Measurements from ENCODE around the gene FBXO31. TPM values are rescaled to one million over a fixed set of nuclear protein-coding genes. Genes with fewer than 3 reads are reported as not detected.
A peak's percentile ranks its signal among the peaks of the same experiment; 100 is the strongest.

The FBXO31 gene
- total and polyA plus RNA-seq, 2 of the 13 experiments (the other 11 are each of a cell fraction or from before 2014, with no cell fraction given), result 92.4 to 101 TPM

DNA sequence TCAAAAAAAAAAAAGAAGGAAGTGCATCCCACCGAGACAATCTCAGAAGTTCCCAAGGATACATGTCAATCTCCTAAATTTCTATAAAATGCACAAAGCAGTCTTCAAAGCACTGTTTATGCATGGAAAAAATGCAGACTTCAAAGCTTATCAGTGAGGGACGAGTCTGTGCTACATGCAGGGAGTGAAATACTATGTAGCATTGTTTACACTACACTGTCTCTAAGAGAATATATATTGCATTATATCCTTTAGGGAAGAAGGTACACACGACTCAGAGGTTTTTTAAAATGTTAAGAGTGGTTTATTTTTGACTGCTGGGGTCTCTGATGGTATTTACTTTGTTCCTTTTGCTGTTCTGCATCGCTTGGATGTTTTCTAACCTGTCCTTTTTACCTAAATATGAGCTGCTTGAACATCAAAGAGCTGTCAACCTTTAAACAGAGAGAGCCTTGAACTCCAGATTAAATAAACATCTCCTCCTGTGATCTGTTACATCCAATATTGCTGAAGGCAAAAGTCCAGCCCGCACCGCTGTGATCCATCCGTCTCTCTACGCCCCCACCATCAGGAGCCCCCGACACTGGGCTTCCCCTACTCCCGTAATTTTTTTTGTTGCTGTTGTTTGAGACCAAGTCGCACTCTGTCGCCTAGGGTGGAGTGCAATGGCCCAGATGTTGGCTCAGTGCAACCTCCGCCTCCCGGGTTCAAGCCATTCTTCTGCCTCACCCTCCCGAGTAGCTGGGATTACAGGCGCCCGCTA is 1.4 kb downstream of the FBXO31 start (continued):
- TF ChIP-seq ZNF687 (CRISPR knock-in tag; IDR thresholded peaks at IDR 0.05) (no peak; the same call in 1 of the 2 replicates), ATF7 (IDR thresholded peaks at IDR 0.05) (0 out of 2 replicates have a peak, but pooled peaks have one; percentile 25), ATF7 (CRISPR knock-in tag; IDR thresholded peaks at IDR 0.05) (peak; percentile 66), SIN3B (IDR thresholded peaks at IDR 0.05; ENCODE audit: low read length) (0 out of 2 replicates have a peak, but pooled peaks have one; percentile 8), ETV6 (CRISPR knock-in tag; conservative IDR thresholded peaks at IDR 0.05) (no peak), SIX4 (CRISPR knock-in tag; IDR thresholded peaks at IDR 0.05) (peak; percentile 90), ARID2 (CRISPR knock-in tag; IDR thresholded peaks at IDR 0.05; ENCODE audit: borderline replicate concordance) (peak; percentile 46; the same call in 1 of the 2 replicates), ZNF570 (CRISPR knock-in tag; IDR thresholded peaks at IDR 0.05; ENCODE audit: borderline replicate concordance) (peak; percentile 78; the same call in 1 of the 2 replicates), ZFP36L2 (CRISPR knock-in tag; IDR thresholded peaks at IDR 0.05) (no peak), ZNF251 (CRISPR knock-in tag; IDR thresholded peaks at IDR 0.05) (no peak), EP300 (IDR thresholded peaks at IDR 0.05; ENCODE audit: low read depth in 2 of 2, low read length in 2 of 2) (peak; percentile 97 to 99; a peak in 3 of 4 replicates), EP300 (CRISPR knock-in tag; IDR thresholded peaks at IDR 0.05; ENCODE audit: borderline replicate concordance) (peak; percentile 97), GPBP1L1 (CRISPR knock-in tag; IDR thresholded peaks at IDR 0.05) (no peak), TBP (CRISPR knock-in tag; IDR thresholded peaks at IDR 0.05) (no peak), ZNF749 (CRISPR knock-in tag; IDR thresholded peaks at IDR 0.05; ENCODE audit: borderline replicate concordance) (peak; percentile 49; the same call in 1 of the 2 replicates)
- TF ChIP-seq, protein P1, sequence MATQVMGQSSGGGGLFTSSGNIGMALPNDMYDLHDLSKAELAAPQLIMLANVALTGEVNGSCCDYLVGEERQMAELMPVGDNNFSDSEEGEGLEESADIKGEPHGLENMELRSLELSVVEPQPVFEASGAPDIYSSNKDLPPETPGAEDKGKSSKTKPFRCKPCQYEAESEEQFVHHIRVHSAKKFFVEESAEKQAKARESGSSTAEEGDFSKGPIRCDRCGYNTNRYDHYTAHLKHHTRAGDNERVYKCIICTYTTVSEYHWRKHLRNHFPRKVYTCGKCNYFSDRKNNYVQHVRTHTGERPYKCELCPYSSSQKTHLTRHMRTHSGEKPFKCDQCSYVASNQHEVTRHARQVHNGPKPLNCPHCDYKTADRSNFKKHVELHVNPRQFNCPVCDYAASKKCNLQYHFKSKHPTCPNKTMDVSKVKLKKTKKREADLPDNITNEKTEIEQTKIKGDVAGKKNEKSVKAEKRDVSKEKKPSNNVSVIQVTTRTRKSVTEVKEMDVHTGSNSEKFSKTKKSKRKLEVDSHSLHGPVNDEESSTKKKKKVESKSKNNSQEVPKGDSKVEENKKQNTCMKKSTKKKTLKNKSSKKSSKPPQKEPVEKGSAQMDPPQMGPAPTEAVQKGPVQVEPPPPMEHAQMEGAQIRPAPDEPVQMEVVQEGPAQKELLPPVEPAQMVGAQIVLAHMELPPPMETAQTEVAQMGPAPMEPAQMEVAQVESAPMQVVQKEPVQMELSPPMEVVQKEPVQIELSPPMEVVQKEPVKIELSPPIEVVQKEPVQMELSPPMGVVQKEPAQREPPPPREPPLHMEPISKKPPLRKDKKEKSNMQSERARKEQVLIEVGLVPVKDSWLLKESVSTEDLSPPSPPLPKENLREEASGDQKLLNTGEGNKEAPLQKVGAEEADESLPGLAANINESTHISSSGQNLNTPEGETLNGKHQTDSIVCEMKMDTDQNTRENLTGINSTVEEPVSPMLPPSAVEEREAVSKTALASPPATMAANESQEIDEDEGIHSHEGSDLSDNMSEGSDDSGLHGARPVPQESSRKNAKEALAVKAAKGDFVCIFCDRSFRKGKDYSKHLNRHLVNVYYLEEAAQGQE (IDR thresholded peaks at IDR 0.05; ENCODE audit: borderline replicate concordance in 1 of 2, low read depth in 1 of 2, low read length in 2 of 2), result peak in 1 of 2 experiments; percentile 60; a peak in 2 of 4 replicates
- TF ChIP-seq, protein P2, sequence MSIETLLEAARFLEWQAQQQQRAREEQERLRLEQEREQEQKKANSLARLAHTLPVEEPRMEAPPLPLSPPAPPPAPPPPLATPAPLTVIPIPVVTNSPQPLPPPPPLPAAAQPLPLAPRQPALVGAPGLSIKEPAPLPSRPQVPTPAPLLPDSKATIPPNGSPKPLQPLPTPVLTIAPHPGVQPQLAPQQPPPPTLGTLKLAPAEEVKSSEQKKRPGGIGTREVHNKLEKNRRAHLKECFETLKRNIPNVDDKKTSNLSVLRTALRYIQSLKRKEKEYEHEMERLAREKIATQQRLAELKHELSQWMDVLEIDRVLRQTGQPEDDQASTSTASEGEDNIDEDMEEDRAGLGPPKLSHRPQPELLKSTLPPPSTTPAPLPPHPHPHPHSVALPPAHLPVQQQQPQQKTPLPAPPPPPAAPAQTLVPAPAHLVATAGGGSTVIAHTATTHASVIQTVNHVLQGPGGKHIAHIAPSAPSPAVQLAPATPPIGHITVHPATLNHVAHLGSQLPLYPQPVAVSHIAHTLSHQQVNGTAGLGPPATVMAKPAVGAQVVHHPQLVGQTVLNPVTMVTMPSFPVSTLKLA (IDR thresholded peaks at IDR 0.05), result peak; percentile 65; the same call in 1 of the 2 replicates

All from HepG2 (cell line).